Omental fat pad (tissue), 4 donors: ENCODE data around the gene ERGIC2. TPM values are rescaled to one million over a fixed set of nuclear protein-coding genes. Genes with fewer than 3 reads are reported as not detected.

Experiments
- ATAC-seq: fragments of 150-250 bp; one replicate; pipeline ENCODE4 v1.9.1; 2016; ENCODE audit warnings: mild to moderate bottlenecking, moderate library complexity; ENCODE audit not compliant: low FRiP score
- DNase-seq: peaks from one replicate; pipeline ENCODE4 v3.0.0-alpha.2; 2019; ENCODE audit warnings: low spot score
- CTCF ChIP-seq, 3 donors: fragments of 450-650 bp; IDR thresholded peaks; one replicate each; pipeline ENCODE4 v1.5.1; 2016 to 2017; ENCODE audit warnings: antibody characterized with exemption in 3 of 3, mild to moderate bottlenecking in 3 of 3, moderate library complexity in 2 of 3
- total RNA-seq, 4 donors: library from RNA; depleted of rRNA; stranded (reverse); fragments of >200 nt; gene quantifications; one replicate each; pipeline ENCODE4 v1.1.0, GENCODE V29; 2016

ERGIC2 gene
- total RNA-seq, 4 donors from 2014 or later: 28.2 to 69.7 (median 40.4) TPM

GRCh38 chr12:29425722-29426121, 44.8 kb upstream of the ERGIC2 start:
- TF ChIP-seq CTCF (IDR thresholded peaks at IDR 0.05): no peak
- ATAC-seq: no peak
- DNase-seq: no peak

GRCh38 chr12:29416748-29417147, 35.8 kb upstream of the ERGIC2 start:
- DNase-seq (no peak), ATAC-seq (no peak)
- TF ChIP-seq CTCF (IDR thresholded peaks at IDR 0.05): no peak

- no peak for DNase-seq
- no peak for ATAC-seq
- TF ChIP-seq CTCF (IDR thresholded peaks at IDR 0.05): no peak
Observed at GRCh38 chr12:29415111-29415510, 34.1 kb upstream of the ERGIC2 start.

GRCh38 chr12:29414368-29414767, 33.4 kb upstream of the ERGIC2 start:
- DNase-seq (no peak), ATAC-seq (no peak)
- no peak for TF ChIP-seq CTCF (IDR thresholded peaks at IDR 0.05)

- no peak for TF ChIP-seq CTCF (IDR thresholded peaks at IDR 0.05)
Observed at GRCh38 chr12:29405561-29405960, 24.6 kb upstream of the ERGIC2 start.

GRCh38 chr12:29403991-29404390, 23.0 kb upstream of the ERGIC2 start:
- no peak for DNase-seq
- TF ChIP-seq CTCF (IDR thresholded peaks at IDR 0.05): no peak
- no peak for ATAC-seq

More at GRCh38 chr12:29405561-29405960, 24.6 kb upstream of the ERGIC2 start:
- DNase-seq (no peak), ATAC-seq (no peak)

- no peak for DNase-seq
- TF ChIP-seq CTCF (IDR thresholded peaks at IDR 0.05): no peak
- no peak for ATAC-seq
Observed at GRCh38 chr12:29402437-29402836, 21.5 kb upstream of the ERGIC2 start.
